HEK293T (cell line): ENCODE results near the gene BCOR.

ENCODE experiments used
- CTCF ChIA-PET: fragments of 350-600 bp; formaldehyde crosslinking; extraction: SDS; loops from one replicate; lab custom pipeline; 2021; ENCODE audit warnings: antibody characterized with exemption, inconsistent platforms; lab: Yijun Ruan, JAX
- POLR2A ChIA-PET: fragments of 350-600 bp; formaldehyde crosslinking; extraction: SDS; loops from one replicate; lab custom pipeline; 2020; ENCODE audit warnings: antibody characterized with exemption, inconsistent platforms; lab: Yijun Ruan, JAX
- DNase-seq: peaks from one replicate; pipeline ENCODE4 v3.0.0; 2012; ENCODE audit warnings: mixed read lengths; ENCODE audit errors: extremely low spot score
- ARNT ChIP-seq: fragments of 450-650 bp; IDR thresholded peaks from 2 replicates; pipeline ENCODE4 v1.6.1; 2017; ENCODE audit warnings: mild to moderate bottlenecking
- BHLHE40 ChIP-seq: fragments of 450-650 bp; IDR thresholded peaks from 2 replicates; pipeline ENCODE4 v1.6.1; 2016; ENCODE audit warnings: mild to moderate bottlenecking, moderate library complexity, borderline replicate concordance
- CTBP1 ChIP-seq: fragments of 450-650 bp; IDR thresholded peaks from 2 replicates; pipeline ENCODE4 v1.6.1; 2016; ENCODE audit warnings: borderline replicate concordance
- ELF4 ChIP-seq: fragments of 450-650 bp; IDR thresholded peaks from 2 replicates; pipeline ENCODE4 v1.6.1; 2017; ENCODE audit warnings: antibody characterized with exemption
- FOXA1 ChIP-seq: fragments of 450-650 bp; IDR thresholded peaks from 2 replicates; pipeline ENCODE4 v1.6.1; 2016; ENCODE audit warnings: mild to moderate bottlenecking
- FOXK2 ChIP-seq: fragments of 450-650 bp; IDR thresholded peaks from 2 replicates; pipeline ENCODE4 v1.6.1; 2016; ENCODE audit warnings: mild to moderate bottlenecking
- FOXM1 ChIP-seq: fragments of 450-650 bp; IDR thresholded peaks from 2 replicates; pipeline ENCODE4 v1.6.1; 2017; ENCODE audit warnings: mild to moderate bottlenecking, borderline replicate concordance
- HDGF ChIP-seq: fragments of 450-650 bp; IDR thresholded peaks from 2 replicates; pipeline ENCODE4 v1.6.1; 2017; ENCODE audit warnings: antibody characterized with exemption, borderline replicate concordance
- L3MBTL2 ChIP-seq: fragments of 450-650 bp; conservative IDR thresholded peaks from 2 replicates; pipeline ENCODE4 v1.6.1; 2016; ENCODE audit warnings: mild to moderate bottlenecking
- LEF1 ChIP-seq: fragments of 450-650 bp; IDR thresholded peaks from 2 replicates; pipeline ENCODE4 v1.6.1; 2017; ENCODE audit warnings: mild to moderate bottlenecking, borderline replicate concordance
- NFRKB ChIP-seq: fragments of 450-650 bp; IDR thresholded peaks from 2 replicates; pipeline ENCODE4 v1.6.1; 2016; ENCODE audit warnings: mild to moderate bottlenecking, moderate library complexity
- SP1 ChIP-seq: fragments of 450-650 bp; IDR thresholded peaks from 2 replicates; pipeline ENCODE4 v1.6.1; 2017
- SUZ12 ChIP-seq: fragments of 450-650 bp; IDR thresholded peaks from 2 replicates; pipeline ENCODE4 v1.6.1; 2016; ENCODE audit warnings: mild to moderate bottlenecking
- TARDBP ChIP-seq: fragments of 450-650 bp; IDR thresholded peaks from 2 replicates; pipeline ENCODE4 v1.6.1; 2016
- ZNF384 ChIP-seq: fragments of 450-650 bp; IDR thresholded peaks from 2 replicates; pipeline ENCODE4 v1.6.1; 2016
- TF ChIP-seq, protein P1 (sequence below): fragments of 450-650 bp; IDR thresholded peaks from 2 replicates; pipeline ENCODE4 v1.6.1; 2016

Gene BCOR

GRCh38 chrX:40050532-40050931 lies 47.2 kb downstream of the BCOR start:
- ChIA-PET POLR2A (no interaction called here), CTCF (no interaction called here)
- no peak for DNase-seq
- TF ChIP-seq L3MBTL2 (no peak), BHLHE40 (no peak), SUZ12 (no peak), ELF4 (no peak), FOXK2 (no peak)

DNA sequence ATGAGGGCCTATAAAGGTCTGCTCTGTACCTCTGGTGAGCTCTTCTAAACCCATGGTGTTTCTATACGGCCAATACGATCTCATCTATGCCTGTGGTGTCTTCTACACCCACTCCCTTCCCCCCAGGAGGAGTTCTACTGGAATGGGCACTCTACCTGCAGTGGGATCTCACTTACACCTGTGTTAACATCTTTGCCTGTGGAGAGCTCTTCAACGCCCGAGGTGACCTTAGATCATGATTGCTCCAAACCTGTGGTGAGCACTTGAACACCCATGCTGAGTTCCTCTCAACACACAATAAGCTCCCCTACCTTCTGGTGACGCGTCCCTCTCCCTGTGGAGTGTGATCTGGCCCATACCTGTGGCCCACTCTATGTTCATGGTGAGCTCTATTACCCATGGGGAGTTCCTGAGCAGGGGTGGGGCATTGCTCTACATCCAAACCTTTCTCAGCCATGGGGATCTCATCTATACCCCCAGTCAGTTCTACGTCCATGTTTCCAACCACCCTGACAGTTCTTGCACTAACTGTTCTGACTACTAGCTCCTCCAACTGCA lies 48.6 kb downstream of the BCOR start:
- no peak for DNase-seq
- CTCF ChIA-PET = interaction anchor here (0.7 kb wide), 1 partner anchor 9 kb away, joined by 3 read pairs; no protein-coding TSS in a partner anchor
- TF ChIP-seq SP1 (no peak), FOXM1 (no peak), ELF4 (no peak), BHLHE40 (no peak), NFRKB (no peak), FOXA1 (no peak), ZNF384 (no peak), CTBP1 (no peak), SUZ12 (no peak), LEF1 (no peak), HDGF (no peak), FOXK2 (no peak), ARNT (no peak), L3MBTL2 (no peak), TARDBP (no peak)
- TF ChIP-seq, protein P1, sequence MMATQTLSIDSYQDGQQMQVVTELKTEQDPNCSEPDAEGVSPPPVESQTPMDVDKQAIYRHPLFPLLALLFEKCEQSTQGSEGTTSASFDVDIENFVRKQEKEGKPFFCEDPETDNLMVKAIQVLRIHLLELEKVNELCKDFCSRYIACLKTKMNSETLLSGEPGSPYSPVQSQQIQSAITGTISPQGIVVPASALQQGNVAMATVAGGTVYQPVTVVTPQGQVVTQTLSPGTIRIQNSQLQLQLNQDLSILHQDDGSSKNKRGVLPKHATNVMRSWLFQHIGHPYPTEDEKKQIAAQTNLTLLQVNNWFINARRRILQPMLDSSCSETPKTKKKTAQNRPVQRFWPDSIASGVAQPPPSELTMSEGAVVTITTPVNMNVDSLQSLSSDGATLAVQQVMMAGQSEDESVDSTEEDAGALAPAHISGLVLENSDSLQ = no peak
- POLR2A ChIA-PET = interaction anchor here (0.9 kb wide), 1 partner anchor 95 kb away, joined by 3 read pairs; no protein-coding TSS in a partner anchor

DNA sequence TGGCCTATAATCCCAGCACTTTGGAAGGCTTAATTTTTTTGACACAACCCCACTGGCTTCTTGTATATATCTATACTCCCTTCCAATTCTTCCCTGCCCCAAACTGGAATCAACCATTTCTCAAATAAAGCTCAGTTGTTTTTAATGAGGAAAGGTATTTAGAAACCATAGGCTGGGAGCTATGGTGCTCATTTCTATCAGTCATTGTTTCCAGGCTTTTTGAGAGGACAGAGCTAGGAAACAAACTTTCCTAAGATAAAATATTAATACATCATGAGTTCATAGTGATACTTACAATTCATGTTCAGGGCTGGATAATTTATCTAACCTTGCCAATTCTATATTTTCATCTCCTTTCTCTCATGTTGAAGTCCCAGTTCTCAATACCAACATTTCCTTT lies 50.3 kb downstream of the BCOR start:
- ChIA-PET CTCF (no interaction called here), POLR2A (interaction anchor here (1.1 kb wide), 1 partner anchor 35 kb away, joined by 3 read pairs; no protein-coding TSS in a partner anchor)
- no peak for DNase-seq
- TF ChIP-seq FOXM1 (no peak), TARDBP (no peak), SP1 (no peak), FOXA1 (no peak), L3MBTL2 (no peak), CTBP1 (no peak), FOXK2 (no peak), ARNT (no peak), ZNF384 (no peak), SUZ12 (no peak), ELF4 (no peak), HDGF (no peak), LEF1 (no peak)

DNA sequence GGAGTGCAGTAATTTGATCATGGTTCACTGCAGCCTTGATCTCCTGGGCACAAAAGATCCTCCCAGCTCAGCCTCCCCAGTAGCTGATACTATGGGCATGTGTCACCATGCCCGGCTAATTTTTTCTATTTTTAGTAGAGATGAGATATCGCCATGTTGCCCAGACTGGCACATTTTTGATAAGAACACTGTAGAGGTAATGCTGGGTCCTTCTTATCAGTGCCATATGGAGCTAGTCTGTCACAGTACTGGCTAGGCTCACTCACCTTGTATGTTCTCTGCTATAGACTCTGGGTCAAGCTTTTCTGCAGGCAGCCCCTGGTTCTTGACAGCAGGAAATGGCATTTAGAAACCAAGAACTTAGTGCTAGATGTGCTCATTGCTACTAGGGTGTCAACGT lies 53.9 kb downstream of the BCOR start:
- no peak for TF ChIP-seq ELF4
- TF ChIP-seq ZNF384 = no peak
- TF ChIP-seq SP1 = no peak
- TF ChIP-seq, protein P1 = no peak
- no peak for TF ChIP-seq NFRKB
- TF ChIP-seq HDGF = no peak
- no peak for TF ChIP-seq BHLHE40
- TF ChIP-seq SUZ12 = no peak
- TF ChIP-seq CTBP1 = no peak
- no peak for TF ChIP-seq TARDBP
- TF ChIP-seq FOXA1 = no peak
- TF ChIP-seq FOXM1 = no peak
- TF ChIP-seq L3MBTL2 = no peak
- TF ChIP-seq LEF1 = no peak
- TF ChIP-seq ARNT = no peak
- POLR2A ChIA-PET = no interaction called here
- CTCF ChIA-PET = no interaction called here
- no peak for DNase-seq

GRCh38 chrX:40041915-40042314 lies 55.8 kb downstream of the BCOR start:
- ChIA-PET POLR2A (no interaction called here), CTCF (no interaction called here)
- TF ChIP-seq HDGF (no peak), FOXK2 (no peak), TARDBP (no peak), FOXM1 (no peak), ARNT (no peak), SUZ12 (no peak), CTBP1 (no peak), ZNF384 (no peak), FOXA1 (no peak), BHLHE40 (no peak), SP1 (no peak), ELF4 (no peak), LEF1 (no peak), L3MBTL2 (no peak), NFRKB (no peak)
- TF ChIP-seq, protein P1 = no peak
- no peak for DNase-seq

DNA sequence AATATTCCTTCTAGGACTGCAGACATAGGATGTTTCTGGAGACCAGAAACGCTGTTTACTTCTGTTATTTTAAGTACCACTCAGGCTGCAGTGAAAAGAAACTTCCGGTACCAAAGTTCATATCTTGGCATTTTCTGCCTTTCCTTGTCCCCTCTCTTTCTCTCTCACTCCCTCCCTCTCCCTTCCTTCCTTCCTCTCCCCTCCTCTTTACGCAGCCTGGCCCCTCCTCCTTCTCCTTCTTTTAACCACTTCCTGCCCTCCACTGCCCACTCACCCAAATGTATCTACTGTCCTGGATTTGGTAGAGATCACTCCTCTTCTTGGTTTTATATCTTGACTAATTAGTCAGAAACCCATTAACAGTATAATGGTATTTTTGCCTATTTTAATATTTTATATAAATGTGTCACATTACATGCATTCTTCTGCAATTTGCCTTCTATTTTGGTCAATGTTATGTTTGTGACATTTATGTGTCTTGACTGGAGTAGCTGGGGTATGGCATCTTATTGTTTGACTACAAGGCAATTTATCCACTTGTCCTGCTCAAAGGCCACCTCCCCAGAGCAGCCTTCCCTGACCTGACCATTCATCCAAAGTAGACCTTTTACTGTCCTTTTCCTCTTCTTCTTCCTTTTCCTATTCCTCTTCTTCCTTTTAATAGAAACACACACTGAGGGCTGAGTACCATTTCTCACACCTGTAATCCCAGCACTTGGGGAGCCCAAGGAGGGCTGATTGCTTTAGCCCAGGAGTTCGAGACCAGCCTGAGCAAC lies 56.9 kb downstream of the BCOR start:
- CTCF ChIA-PET = no interaction called here
- POLR2A ChIA-PET = no interaction called here
- TF ChIP-seq ELF4 (no peak), NFRKB (no peak), CTBP1 (no peak), FOXA1 (no peak), FOXM1 (no peak)
- no peak for DNase-seq
